Kidney epithelial cell (primary cell): ENCODE data around the gene CFAP45. TPM values are rescaled to one million over a fixed set of nuclear protein-coding genes. Genes with fewer than 3 reads are reported as not detected.

Experiments used
- DNase-seq: peaks from one replicate; pipeline ENCODE4 v3.0.0-alpha.2; 2010; ENCODE audit warnings: low read depth
- H3K27me3 ChIP-seq: 2 replicates; pipeline ENCODE4 v1.6.0; 2011; ENCODE audit warnings: low read length; ENCODE audit not compliant: control insufficient read depth, insufficient read depth
- H3K36me3 ChIP-seq: 2 replicates; pipeline ENCODE4 v1.5.1; 2011; ENCODE audit warnings: low read length; ENCODE audit not compliant: control insufficient read depth, insufficient read depth
- H3K4me3 ChIP-seq: 2 replicates; pipeline ENCODE4 v1.5.1; 2011; ENCODE audit warnings: low read depth, mild to moderate bottlenecking, control low read depth, low read length
- total RNA-seq: library from RNA; depleted of rRNA; stranded (reverse); fragments of >200 nt; gene quantifications from 2 replicates; pipeline ENCODE4 v1.2.3, GENCODE V29; 2015
- TF ChIP-seq, protein P1 (sequence below): IDR thresholded peaks from 2 replicates; pipeline ENCODE4 v1.5.1; 2011; ENCODE audit warnings: mild to moderate bottlenecking, moderate library complexity, low read length, control low read depth, inconsistent platforms; ENCODE audit not compliant: insufficient read depth, poor library complexity, severe bottlenecking

The CFAP45 gene
- total RNA-seq, 1 donor from 2014 or later = 2.0 TPM

DNA sequence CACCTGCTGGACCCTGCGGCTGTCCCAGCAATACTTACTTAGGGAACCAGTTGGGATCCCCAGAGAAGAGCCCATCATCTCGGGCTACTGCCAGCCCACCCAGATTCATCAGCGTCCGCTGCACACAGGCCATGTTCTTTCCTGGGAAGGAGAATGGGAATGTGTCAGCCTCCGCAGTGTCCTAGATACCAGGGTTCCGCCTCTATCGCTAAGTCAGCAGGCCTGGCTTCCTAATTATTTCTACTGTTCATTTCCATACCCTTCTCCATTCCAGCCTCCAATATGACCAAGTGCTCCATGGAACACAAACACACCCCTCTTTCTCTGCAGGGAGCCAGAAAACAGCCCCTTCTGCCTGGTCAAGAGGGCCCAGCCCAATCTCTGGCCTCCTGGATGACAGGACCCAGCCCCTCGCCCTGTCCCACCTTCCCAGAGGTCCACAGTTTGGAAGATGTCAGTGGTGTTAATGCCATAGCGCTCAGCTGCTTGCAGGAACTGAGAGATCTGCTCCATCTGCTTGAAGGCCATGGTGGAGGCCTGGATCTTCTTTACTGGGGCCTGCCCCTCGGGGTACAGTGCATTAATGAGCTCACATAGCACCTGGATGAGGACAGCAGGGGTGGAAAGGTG is 19.4 kb upstream of the CFAP45 start:
- Histone ChIP-seq H3K4me3 (no peak overlapping the region), H3K27me3 (no peaks in the 10 kb centered on the region), H3K36me3 (peaks cover 4% of the 10 kb centered on the region)
- TF ChIP-seq, protein P1, sequence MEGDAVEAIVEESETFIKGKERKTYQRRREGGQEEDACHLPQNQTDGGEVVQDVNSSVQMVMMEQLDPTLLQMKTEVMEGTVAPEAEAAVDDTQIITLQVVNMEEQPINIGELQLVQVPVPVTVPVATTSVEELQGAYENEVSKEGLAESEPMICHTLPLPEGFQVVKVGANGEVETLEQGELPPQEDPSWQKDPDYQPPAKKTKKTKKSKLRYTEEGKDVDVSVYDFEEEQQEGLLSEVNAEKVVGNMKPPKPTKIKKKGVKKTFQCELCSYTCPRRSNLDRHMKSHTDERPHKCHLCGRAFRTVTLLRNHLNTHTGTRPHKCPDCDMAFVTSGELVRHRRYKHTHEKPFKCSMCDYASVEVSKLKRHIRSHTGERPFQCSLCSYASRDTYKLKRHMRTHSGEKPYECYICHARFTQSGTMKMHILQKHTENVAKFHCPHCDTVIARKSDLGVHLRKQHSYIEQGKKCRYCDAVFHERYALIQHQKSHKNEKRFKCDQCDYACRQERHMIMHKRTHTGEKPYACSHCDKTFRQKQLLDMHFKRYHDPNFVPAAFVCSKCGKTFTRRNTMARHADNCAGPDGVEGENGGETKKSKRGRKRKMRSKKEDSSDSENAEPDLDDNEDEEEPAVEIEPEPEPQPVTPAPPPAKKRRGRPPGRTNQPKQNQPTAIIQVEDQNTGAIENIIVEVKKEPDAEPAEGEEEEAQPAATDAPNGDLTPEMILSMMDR = no peak
- DNase-seq = no peak

DNA sequence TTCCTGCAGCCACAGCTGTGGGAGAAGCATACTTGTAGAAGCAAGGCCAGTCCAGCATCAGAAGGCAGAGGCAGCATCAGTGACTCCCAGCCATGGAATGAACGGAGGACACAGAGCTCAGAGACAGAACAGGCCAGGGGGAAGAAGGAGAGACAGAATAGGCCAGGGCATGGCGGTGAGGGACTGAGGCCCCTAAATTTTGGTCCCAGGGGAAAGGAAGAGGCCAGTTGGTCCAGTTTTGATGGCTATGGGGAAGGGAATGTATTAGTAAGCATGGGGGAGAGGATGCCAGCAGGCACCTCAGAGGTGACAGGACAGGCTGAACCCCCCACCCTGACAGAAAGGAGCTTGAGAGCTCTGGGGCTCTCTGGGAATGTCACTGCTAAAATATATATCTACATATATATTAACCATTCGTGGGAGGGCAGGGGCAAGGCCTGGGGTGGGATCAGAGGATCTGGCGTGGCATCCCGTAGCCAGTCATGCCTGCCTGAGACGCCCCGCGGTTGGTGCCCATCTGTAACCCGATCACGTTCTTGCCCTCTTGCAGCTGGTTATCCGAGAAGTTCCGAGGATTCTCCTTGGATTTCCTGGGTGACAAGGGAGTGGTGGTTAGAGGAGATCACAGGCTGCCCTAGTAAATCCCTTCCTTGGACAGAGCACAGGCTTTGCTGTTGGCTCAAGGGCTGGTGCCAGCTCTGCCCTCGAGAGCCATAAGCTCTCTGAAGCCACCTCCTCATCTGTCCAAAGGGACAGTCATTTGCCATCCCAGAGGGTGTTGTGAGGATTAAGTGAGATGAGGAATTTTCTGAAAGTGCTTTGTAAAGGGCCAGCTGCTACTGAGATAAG is 18.6 kb upstream of the CFAP45 start:
- no peaks in the 10 kb centered on the region for H3K27me3 ChIP-seq
- DNase-seq = no peak
- TF ChIP-seq, protein P1 = no peak
- H3K36me3 ChIP-seq = peaks cover 4% of the 10 kb centered on the region
- H3K4me3 ChIP-seq = no peak overlapping the region

DNA sequence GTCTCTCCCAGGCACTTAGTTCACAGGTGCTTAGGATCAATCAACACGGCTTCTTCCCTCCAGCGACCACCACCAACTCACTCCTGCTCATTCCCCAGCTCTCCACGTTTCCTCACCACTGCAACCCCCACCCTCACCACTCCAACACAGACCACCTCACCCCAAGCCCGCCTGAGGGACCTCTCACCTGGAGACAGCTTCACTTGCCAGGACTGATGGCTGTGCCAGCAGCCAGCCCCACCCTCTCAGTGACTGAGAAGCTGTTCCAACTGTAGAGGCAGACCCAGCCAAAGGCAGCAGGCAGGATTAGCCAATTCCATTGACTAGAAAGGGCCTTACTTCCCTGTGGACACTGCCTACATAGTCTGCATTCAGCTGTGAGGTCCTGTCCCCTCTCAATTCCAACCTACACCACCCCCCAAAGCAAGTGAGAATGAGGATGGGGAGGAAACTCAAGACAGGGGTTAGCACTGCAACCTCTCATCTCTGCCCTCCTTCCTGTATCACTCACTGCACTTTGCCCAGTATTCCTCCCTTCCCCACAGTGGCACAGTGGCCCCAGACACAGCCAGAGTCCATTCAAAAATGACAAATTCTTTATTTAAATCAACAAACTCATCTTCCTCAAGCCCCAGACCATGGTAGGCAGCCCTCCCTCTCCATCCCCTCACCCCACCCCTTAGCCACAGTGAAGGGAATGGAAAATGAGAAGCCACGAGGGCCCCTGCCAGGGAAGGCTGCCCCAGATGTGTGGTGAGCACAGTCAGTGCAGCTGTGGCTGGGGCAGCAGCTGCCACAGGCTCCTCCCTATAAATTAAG is 17.8 kb upstream of the CFAP45 start:
- no peaks in the 10 kb centered on the region for H3K27me3 ChIP-seq
- DNase-seq = no peak
- TF ChIP-seq, protein P1 = no peak
- H3K36me3 ChIP-seq = peaks cover 4% of the 10 kb centered on the region
- H3K4me3 ChIP-seq = no peak overlapping the region

DNA sequence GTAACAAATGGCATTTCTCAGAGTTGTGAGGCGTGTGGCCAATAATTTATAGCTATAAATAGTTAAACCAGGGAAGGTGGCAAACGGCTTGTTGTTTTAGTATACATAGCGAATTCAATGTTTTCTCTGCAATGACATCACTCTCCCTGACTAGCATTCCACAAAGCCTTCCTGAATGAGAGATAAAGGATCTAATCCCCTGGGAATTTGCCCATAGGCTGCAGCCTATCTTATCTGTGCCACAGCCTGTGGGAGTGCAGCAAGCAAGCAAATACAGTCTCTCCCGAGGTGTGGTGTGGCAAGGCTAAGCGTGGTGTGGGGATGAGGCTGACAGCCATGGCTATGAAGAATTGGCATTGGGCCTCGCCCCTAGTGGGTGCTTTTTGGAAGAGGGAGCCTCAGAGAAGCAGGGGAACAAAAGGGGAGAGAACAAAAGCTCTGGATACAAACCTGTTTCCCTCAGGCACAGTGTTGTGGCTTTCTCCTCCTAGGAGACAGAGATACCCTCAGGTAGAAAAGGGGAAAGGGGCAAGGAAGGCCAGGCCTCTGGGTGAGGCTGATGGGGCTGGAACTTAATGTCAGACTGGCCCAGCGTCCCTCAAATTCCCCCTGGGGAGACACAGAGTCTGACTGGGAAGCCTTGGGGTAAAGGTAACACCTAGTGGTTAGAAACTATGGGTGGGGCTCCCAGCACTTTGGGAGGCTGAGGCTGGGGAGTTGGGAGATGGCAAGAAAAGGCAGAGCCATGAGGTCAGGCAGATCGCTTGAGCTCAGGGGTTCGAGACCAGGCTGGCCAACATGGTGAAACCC is 16.5 kb upstream of the CFAP45 start:
- TF ChIP-seq, protein P1 = no peak
- Histone ChIP-seq H3K36me3 (peaks cover 4% of the 10 kb centered on the region), H3K27me3 (no peaks in the 10 kb centered on the region), H3K4me3 (no peak overlapping the region)
- no peak for DNase-seq

DNA sequence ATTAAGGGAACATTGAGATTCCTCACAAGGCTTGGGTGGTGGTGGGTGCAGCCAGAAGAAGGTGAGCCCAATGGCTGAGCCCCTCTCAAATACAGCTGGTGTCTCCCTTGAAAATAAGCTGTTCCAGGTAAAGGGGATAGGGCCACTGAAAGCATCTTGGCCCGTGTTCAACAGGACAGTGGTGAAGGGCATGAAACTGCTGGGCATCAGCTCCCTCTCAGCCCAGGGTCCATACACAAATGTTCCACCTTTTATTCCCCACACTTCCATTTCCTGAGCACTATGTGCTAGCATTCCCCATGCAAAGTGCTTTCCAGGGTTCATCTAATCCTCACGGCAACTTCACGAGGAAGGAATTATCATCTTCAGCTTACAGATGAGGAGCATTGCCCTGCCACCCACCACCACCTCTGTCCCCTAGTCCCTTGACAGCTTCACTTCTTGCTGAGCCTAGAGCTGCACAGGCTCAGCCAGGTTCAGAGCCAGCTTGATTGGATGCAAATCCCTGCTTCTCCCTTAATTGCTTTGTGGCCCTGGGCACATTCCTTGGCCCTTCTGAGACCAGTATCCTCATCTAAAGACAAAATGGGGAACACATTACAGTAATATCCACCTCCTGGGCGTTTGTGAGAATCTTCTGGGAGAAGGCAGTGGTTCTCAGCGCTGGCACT is 15.7 kb upstream of the CFAP45 start:
- Histone ChIP-seq H3K4me3 (no peak overlapping the region), H3K27me3 (no peaks in the 10 kb centered on the region), H3K36me3 (peaks cover 4% of the 10 kb centered on the region)
- TF ChIP-seq, protein P1 = no peak
- DNase-seq = no peak
